GM12891 (cell line): Measurements from ENCODE around the gene RAX2.
A peak's percentile ranks its signal among the peaks of the same experiment; 100 is the strongest.

ENCODE experiments used
- DNase-seq: peaks from one replicate; pipeline ENCODE4 v3.0.0; 2011; ENCODE audit warnings: low spot score; ENCODE audit not compliant: insufficient read length
- FAIRE-seq: peaks from 2 replicates; lab custom pipeline; 2011; peaks lifted over from hg19 to GRCh38; lab: Jason Lieb, UNC
- PAX5 ChIP-seq: IDR thresholded peaks from 2 replicates; pipeline ENCODE4 v1.6.1; 2011; ENCODE audit warnings: low read length, moderate library complexity, mild to moderate bottlenecking; ENCODE audit not compliant: insufficient read depth, severe bottlenecking
- POLR2A ChIP-seq: IDR thresholded peaks from 2 replicates; pipeline ENCODE4 v1.6.1; 2011; ENCODE audit warnings: low read depth, low read length, control low read depth
- POLR2AphosphoS5 ChIP-seq: IDR thresholded peaks from 2 replicates; pipeline ENCODE4 v1.6.1; 2011; ENCODE audit warnings: low read depth, low read length, control low read depth
- POU2F2 ChIP-seq: IDR thresholded peaks from 2 replicates; pipeline ENCODE4 v1.6.1; 2011; ENCODE audit warnings: low read depth, mild to moderate bottlenecking, control low read depth, low read length, moderate library complexity
- SPI1 ChIP-seq: IDR thresholded peaks from 2 replicates; pipeline ENCODE4 v1.6.1; 2011; ENCODE audit warnings: low read depth, low read length, control low read depth
- TAF1 ChIP-seq: IDR thresholded peaks from 2 replicates; pipeline ENCODE4 v1.6.1; 2011; ENCODE audit warnings: low read depth, low read length, control low read depth

RAX2 gene

GRCh38 chr19:3778899-3779723 lies 7.1 kb upstream of the RAX2 start:
- FAIRE-seq (no peak), DNase-seq (no peak)
- TF ChIP-seq SPI1 (no peak), PAX5 (no peak), POLR2A (no peak), TAF1 (no peak), POU2F2 (no peak), POLR2AphosphoS5 (no peak)

GRCh38 chr19:3778104-3778867 lies 6.3 kb upstream of the RAX2 start:
- no peak for TF ChIP-seq SPI1
- TF ChIP-seq POLR2AphosphoS5, result no peak
- TF ChIP-seq TAF1, result no peak
- no peak for TF ChIP-seq PAX5
- TF ChIP-seq POLR2A, result no peak
- TF ChIP-seq POU2F2, result no peak
- FAIRE-seq (no peak), DNase-seq (no peak)

- FAIRE-seq (peak; percentile 26), DNase-seq (no peak)
- TF ChIP-seq SPI1 (0 out of 2 replicates have a peak, but pooled peaks have one; percentile 15), POU2F2 (no peak)
Observed at GRCh38 chr19:3776479-3777040, 4.5 kb upstream of the RAX2 start.

- DNase-seq, result no peak
- no peak for FAIRE-seq
- TF ChIP-seq POU2F2 (no peak), TAF1 (no peak)
Observed at GRCh38 chr19:3775831-3776230, 3.8 kb upstream of the RAX2 start.

- TF ChIP-seq PAX5 (no peak), POU2F2 (no peak), SPI1 (no peak), POLR2A (no peak), POLR2AphosphoS5 (no peak), TAF1 (no peak)
- no peak for DNase-seq
- no peak for FAIRE-seq
Observed at GRCh38 chr19:3775374-3775711, 3.3 kb upstream of the RAX2 start.

- TF ChIP-seq POLR2A (no peak), PAX5 (no peak), SPI1 (no peak), POLR2AphosphoS5 (no peak), POU2F2 (no peak), TAF1 (no peak)
- FAIRE-seq, result no peak
- DNase-seq, result no peak
Observed at GRCh38 chr19:3774621-3775373, 2.8 kb upstream of the RAX2 start.

- TF ChIP-seq TAF1 (no peak), POLR2A (no peak)
- DNase-seq, result no peak
- FAIRE-seq, result no peak
Observed at GRCh38 chr19:3773814-3774515, 1.9 kb upstream of the RAX2 start.

GRCh38 chr19:3771000-3771905 lies 775 bp downstream of the RAX2 start:
- no peak for FAIRE-seq
- no peak for DNase-seq
- TF ChIP-seq POLR2AphosphoS5, result no peak
- no peak for TF ChIP-seq TAF1
- no peak for TF ChIP-seq POLR2A
- no peak for TF ChIP-seq PAX5
- no peak for TF ChIP-seq SPI1
- no peak for TF ChIP-seq POU2F2
